HG03159 (cell line): ENCODE results near the gene DLEC1.

ENCODE experiments used
- ATAC-seq: cut with Tn5 transposase; IDR thresholded peaks from one replicate; pipeline ENCODE4 v1.9.1; 2021; ENCODE audit warnings: mild to moderate bottlenecking, moderate library complexity; ENCODE audit not compliant: unreplicated experiment

Gene DLEC1

GRCh38 chr3:38000965-38001455 is 38.0 kb upstream of the DLEC1 start:
- ATAC-seq: no peak

- no peak for ATAC-seq
Observed at GRCh38 chr3:38001456-38002081, 37.4 kb upstream of the DLEC1 start.

- no peak for ATAC-seq
Observed at GRCh38 chr3:38002291-38002876, 36.6 kb upstream of the DLEC1 start.

GRCh38 chr3:38002940-38003339 is 36.1 kb upstream of the DLEC1 start:
- ATAC-seq: no peak

DNA sequence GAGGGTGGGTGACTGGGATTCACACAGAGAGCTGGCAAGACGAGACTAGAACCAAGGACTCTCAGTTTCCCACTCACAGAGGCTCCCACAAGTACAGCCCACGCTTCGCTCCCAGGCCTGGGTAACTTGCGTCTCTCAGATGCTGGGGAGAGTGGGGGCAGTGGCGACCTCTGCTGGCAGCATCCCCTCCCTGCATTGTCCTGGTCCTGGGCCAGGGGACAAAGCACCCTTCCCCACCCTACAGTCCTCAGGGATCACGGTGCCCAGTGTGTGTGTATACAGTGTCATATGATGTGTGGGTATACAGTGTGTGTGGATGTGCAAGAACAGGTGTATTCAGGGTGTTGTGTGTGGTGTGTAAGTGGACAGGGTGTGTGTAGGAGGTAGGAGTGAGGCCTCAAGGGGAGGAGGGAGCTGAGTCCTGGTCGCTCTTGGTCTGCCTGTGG is 35.6 kb upstream of the DLEC1 start:
- ATAC-seq: no peak

- ATAC-seq: no peak
Observed at GRCh38 chr3:38003817-38004414, 35.1 kb upstream of the DLEC1 start.

- ATAC-seq: no peak
Observed at GRCh38 chr3:38004415-38005075, 34.5 kb upstream of the DLEC1 start.

DNA sequence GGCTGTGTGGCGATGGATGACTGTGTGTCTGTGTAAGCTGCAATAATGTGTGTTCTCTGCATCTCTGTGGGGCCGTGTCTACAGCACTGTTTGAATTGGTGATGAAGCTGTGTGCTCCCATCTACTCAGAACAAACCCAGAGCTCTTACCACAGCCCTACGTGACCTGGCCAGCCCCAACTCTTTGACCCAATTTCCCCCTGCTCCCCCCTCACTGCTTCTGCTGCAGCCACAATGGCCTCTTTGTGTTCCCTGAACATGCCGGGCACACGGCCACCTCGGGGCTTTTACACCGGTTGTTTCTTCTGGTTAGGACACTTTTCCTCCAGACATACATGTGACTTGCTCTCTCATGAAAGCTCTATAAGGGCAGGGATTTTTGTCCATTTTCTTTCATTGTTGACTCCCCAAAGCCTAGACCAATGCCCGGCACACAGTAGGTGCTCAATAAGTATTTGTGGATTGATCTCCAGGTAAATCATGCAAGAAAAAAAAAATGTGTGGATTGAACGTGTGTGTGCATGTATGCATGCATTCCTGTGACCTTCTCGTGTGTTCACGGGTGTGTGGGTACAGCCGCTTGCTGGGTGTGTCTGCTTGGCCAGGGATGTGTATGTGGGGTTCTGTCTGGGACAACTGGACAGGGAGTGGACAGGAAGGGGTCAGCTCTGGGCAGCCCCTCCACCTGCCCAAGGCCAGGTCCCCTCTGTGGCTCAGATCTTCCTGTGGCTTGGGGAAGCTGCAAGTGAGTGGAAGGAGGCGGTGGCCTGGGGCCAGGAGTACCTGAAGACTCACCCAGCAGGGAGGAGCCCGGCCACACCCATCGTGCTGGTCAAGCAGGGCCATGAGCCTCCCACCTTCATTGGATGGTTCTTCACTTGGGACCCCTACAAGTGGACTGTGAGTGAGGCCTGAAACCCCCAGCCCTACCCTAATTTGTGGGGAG is 33.7 kb upstream of the DLEC1 start:
- ATAC-seq: no peak

DNA sequence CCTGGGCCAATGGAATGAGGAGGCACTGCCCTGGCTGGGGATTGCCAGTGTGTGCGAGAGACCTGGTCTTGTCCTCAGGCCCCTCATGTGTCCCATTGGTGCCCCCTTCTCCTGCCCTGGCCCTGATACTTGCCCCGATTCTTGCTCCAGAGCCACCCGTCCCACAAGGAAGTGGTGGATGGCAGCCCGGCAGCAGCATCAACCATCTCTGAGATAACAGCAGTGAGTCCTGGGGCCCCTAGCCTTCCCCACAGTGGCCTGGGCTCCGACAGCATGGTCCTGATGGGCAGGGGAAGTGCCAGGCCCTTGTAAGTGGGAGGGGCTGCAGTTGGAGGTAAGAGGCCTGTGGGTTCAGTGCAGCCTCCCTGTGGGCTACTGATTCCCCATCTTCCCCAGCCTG is 33.0 kb upstream of the DLEC1 start:
- no peak for ATAC-seq

DNA sequence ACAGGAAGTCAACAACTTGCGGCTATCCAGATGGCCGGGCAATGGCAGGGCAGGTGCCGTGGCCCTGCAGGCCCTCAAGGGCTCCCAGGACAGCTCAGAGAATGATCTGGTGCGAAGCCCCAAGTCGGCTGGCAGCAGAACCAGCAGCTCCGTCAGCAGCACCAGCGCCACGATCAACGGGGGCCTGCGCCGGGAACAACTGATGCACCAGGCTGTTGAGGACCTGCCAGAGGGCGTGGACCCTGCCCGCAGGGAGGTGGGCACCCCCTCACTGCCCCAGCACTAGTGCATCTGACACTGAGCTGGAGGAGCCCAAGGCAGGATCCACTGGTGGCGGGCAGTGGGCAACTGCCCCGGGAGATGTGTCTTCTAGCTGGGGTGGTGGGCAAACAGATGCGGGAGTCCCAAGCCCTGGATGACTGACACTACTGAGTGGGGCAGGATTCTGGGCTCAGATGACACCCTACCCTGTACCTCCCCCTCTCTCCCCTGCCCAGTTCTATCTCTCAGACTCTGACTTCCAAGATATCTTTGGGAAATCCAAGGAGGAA is 32.5 kb upstream of the DLEC1 start:
- no peak for ATAC-seq

DNA sequence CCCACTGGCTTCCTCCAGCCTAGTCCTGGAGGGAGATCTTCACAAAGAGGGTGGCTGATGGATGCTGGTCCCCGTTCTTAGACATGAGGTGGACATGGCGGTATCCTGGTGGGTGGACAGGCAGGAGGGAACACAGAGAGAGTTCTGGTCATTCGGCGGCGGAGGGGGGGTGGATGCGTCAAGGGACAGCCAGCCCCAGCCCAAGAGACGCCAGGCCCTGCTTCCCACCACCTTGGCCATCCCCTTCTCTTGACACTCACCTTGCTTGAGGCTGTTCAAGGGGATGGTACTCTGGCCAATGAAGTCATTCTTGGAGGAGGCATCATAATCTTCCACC is 31.3 kb upstream of the DLEC1 start:
- ATAC-seq: no peak

GRCh38 chr3:38008191-38008701 is 30.8 kb upstream of the DLEC1 start:
- no peak for ATAC-seq

- ATAC-seq: no peak
Observed at GRCh38 chr3:38008971-38009580, 29.9 kb upstream of the DLEC1 start.

- ATAC-seq: no peak
Observed at GRCh38 chr3:38009807-38010591, 29.0 kb upstream of the DLEC1 start.

DNA sequence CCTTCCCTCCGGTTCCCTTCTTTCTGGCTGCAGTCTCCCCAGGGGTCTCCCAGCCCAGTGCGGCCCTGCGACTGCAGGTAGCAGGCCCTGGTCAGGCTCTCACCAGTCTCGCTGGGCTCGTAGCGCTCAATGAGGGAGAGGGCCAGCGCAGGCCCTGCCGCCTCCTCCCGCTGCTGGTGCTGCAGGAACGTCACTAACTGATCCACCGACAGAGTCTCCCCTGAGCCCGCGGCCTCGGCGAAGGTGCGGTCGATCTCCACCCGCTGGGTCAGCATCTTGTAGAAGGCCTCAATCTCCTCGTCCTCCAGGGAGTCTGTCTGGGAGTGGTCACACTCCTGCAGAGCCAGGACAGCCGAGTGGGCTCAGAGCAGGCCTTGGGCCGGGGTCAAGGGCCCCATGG is 27.9 kb upstream of the DLEC1 start:
- no peak for ATAC-seq

GRCh38 chr3:38015485-38015884 is 23.5 kb upstream of the DLEC1 start:
- ATAC-seq: no peak

DNA sequence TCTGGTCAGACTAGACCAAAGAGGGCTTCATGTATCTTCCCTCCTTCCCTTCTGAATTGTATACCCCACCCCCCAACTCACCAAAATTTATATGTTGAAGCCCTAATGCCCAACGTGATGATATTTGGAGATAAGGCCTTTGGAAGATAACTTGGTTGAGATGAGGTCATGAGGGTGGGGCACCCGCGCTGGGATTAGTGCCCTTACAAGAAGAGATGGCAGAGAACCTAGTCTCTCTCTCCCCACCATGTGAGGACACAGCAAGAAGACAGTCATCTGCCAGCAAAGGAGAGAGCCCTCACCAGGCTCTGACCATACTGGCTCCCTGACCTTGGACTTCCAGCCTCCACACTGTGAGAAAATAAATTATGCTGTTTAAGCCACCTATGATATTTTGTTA is 23.0 kb upstream of the DLEC1 start:
- no peak for ATAC-seq

GRCh38 chr3:38016410-38016809 is 22.6 kb upstream of the DLEC1 start:
- no peak for ATAC-seq

- no peak for ATAC-seq
Observed at GRCh38 chr3:38016847-38017444, 22.1 kb upstream of the DLEC1 start.
